PFSK-1 (cell line): Measurements from ENCODE around the gene NXPE4.

Experiments
- FOXP2 ChIP-seq: optimal IDR thresholded peaks from 2 replicates; pipeline ENCODE3; 2011; ENCODE audit warnings: borderline replicate concordance, control low read depth, inconsistent platforms; ENCODE audit not compliant: insufficient read depth; ENCODE audit errors: extremely low read length, extremely low read depth
- POLR2AphosphoS5 ChIP-seq: IDR thresholded peaks from 2 replicates; pipeline ENCODE4 v1.6.1; 2012; ENCODE audit warnings: low read depth, mild to moderate bottlenecking, control low read depth, low read length, moderate library complexity
- REST ChIP-seq, 2 experiments: IDR thresholded peaks; 2 replicates each; pipeline versions ENCODE4 v1.6.1 to v1.8.0; 2011 to 2012; ENCODE audit warnings: low read depth in 2 of 2, low read length in 2 of 2, control low read depth in 1 of 2, inconsistent platforms in 1 of 2, mild to moderate bottlenecking in 1 of 2, moderate library complexity in 1 of 2; ENCODE audit not compliant: insufficient read depth in 1 of 2
- SIN3A ChIP-seq: IDR thresholded peaks from 2 replicates; pipeline ENCODE4 v1.6.1; 2012; ENCODE audit warnings: mild to moderate bottlenecking, low read length, moderate library complexity, borderline replicate concordance; ENCODE audit not compliant: insufficient read depth
- TAF1 ChIP-seq: IDR thresholded peaks from 2 replicates; pipeline ENCODE4 v1.6.1; 2012; ENCODE audit warnings: low read length, control low read depth, borderline replicate concordance; ENCODE audit not compliant: insufficient read depth

Gene NXPE4

GRCh38 chr11:114612686-114613085, 17.1 kb upstream of the NXPE4 start:
- no peak for TF ChIP-seq FOXP2
- TF ChIP-seq POLR2AphosphoS5: no peak
- no peak for TF ChIP-seq SIN3A
- TF ChIP-seq TAF1: no peak
- no peak for TF ChIP-seq REST (IDR thresholded peaks at IDR 0.05; ENCODE audit: insufficient read depth in 1 of 2, low read depth in 2 of 2, low read length in 2 of 2)

GRCh38 chr11:114610984-114611944, 15.7 kb upstream of the NXPE4 start:
- TF ChIP-seq POLR2AphosphoS5 (no peak), FOXP2 (no peak), REST (IDR thresholded peaks at IDR 0.05; ENCODE audit: insufficient read depth in 1 of 2, low read depth in 2 of 2, low read length in 2 of 2) (no peak), TAF1 (no peak), SIN3A (no peak)

- no peak for TF ChIP-seq TAF1
- TF ChIP-seq FOXP2: no peak
- no peak for TF ChIP-seq SIN3A
- TF ChIP-seq REST (IDR thresholded peaks at IDR 0.05; ENCODE audit: insufficient read depth in 1 of 2, low read depth in 2 of 2, low read length in 2 of 2): no peak
- no peak for TF ChIP-seq POLR2AphosphoS5
Measured at GRCh38 chr11:114610550-114610949, 15.0 kb upstream of the NXPE4 start.

- TF ChIP-seq POLR2AphosphoS5 (no peak), TAF1 (no peak), REST (IDR thresholded peaks at IDR 0.05; ENCODE audit: insufficient read depth in 1 of 2, low read depth in 2 of 2, low read length in 2 of 2) (no peak), SIN3A (no peak), FOXP2 (no peak)
Measured at GRCh38 chr11:114609429-114609828, 13.8 kb upstream of the NXPE4 start.

- TF ChIP-seq FOXP2 (no peak), TAF1 (no peak), POLR2AphosphoS5 (no peak), REST (IDR thresholded peaks at IDR 0.05; ENCODE audit: insufficient read depth in 1 of 2, low read depth in 2 of 2, low read length in 2 of 2) (no peak), SIN3A (no peak)
Measured at GRCh38 chr11:114607753-114608459, 12.3 kb upstream of the NXPE4 start.
